ENCODE data around the gene UGT1A9. TPM values are rescaled to one million over a fixed set of nuclear protein-coding genes. Genes with fewer than 3 reads are reported as not detected.

The UGT1A9 gene
- total RNA-seq, 4 donors from 2014 or later, result not detected

GRCh38 chr2:233795735-233796171 lies 124.1 kb downstream of the UGT1A9 start:
- no peaks in the 10 kb centered on the region for H3K36me3 ChIP-seq
- H3K9me3 ChIP-seq, result no peaks in the 10 kb centered on the region
- H3K27me3 ChIP-seq, result no peaks in the 10 kb centered on the region
- no peaks in the 10 kb centered on the region for H3K4me1 ChIP-seq
- H3K27ac ChIP-seq, result no peak overlapping the region
- DNase-seq, result no peak
- H3K4me3 ChIP-seq, result no peak overlapping the region
- TF ChIP-seq, protein P1, sequence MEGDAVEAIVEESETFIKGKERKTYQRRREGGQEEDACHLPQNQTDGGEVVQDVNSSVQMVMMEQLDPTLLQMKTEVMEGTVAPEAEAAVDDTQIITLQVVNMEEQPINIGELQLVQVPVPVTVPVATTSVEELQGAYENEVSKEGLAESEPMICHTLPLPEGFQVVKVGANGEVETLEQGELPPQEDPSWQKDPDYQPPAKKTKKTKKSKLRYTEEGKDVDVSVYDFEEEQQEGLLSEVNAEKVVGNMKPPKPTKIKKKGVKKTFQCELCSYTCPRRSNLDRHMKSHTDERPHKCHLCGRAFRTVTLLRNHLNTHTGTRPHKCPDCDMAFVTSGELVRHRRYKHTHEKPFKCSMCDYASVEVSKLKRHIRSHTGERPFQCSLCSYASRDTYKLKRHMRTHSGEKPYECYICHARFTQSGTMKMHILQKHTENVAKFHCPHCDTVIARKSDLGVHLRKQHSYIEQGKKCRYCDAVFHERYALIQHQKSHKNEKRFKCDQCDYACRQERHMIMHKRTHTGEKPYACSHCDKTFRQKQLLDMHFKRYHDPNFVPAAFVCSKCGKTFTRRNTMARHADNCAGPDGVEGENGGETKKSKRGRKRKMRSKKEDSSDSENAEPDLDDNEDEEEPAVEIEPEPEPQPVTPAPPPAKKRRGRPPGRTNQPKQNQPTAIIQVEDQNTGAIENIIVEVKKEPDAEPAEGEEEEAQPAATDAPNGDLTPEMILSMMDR (IDR thresholded peaks at IDR 0.05), result no peak
- no peak for TF ChIP-seq POLR2A (IDR thresholded peaks at IDR 0.05)
- intact Hi-C loops (cut with DNase I; ENCODE audit: low total_unique reads), result no loop called here

- Histone ChIP-seq H3K27me3 (no peaks in the 10 kb centered on the region), H3K4me1 (no peaks in the 10 kb centered on the region), H3K9me3 (no peaks in the 10 kb centered on the region), H3K36me3 (no peaks in the 10 kb centered on the region), H3K4me3 (no peak overlapping the region), H3K27ac (no peak overlapping the region)
- no peak for DNase-seq
- intact Hi-C loops (cut with DNase I; ENCODE audit: low total_unique reads), result no loop called here
- no peak for TF ChIP-seq POLR2A (IDR thresholded peaks at IDR 0.05)
- TF ChIP-seq, protein P1 (IDR thresholded peaks at IDR 0.05), result no peak
These were observed 124.6 kb downstream of the UGT1A9 start for GRCh38 chr2:233796254-233796653.

DNA sequence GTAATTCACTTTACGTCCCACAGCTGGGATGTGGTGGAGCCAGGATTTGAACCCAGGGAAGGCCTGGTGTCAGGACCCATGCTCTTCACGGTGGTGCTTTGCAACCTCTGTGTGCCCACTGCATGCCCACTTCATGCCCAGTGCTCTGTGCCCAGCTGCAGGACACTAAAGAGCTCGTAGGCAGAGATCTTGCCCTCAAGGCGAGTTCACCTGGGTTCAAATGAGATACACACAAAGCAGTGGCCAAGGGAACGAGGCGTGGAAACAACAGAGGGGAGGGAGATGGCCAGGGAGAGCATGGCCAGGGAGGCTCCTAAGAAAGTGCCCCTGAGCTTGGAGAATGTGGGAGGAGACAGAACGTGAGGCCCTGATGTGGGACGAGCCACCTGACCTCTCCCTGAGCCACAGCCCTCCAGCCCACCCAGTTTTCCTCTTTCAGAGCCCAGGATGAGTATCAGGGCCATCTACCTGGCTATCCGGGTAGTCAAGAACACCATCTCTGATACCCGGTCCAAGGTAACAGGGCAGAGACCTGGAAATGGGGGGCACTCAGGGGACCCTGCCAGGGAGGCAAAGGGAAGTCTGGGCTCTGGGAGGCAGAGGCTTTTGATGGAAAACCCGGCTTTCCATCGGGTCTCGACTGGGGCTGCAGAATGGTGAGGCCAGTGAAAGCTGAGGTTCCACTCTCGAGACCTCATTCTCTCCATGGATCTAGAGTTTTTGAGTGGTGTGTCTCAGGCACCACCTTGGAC lies 126.8 kb downstream of the UGT1A9 start:
- Histone ChIP-seq H3K27ac (no peak overlapping the region), H3K36me3 (no peaks in the 10 kb centered on the region), H3K4me3 (no peak overlapping the region), H3K9me3 (no peaks in the 10 kb centered on the region), H3K27me3 (no peaks in the 10 kb centered on the region), H3K4me1 (no peaks in the 10 kb centered on the region)
- DNase-seq, result no peak
- TF ChIP-seq, protein P1 (IDR thresholded peaks at IDR 0.05), result no peak
- no peak for TF ChIP-seq POLR2A (IDR thresholded peaks at IDR 0.05)
- intact Hi-C loops (cut with DNase I; ENCODE audit: low total_unique reads), result no loop called here

- no peak overlapping the region for H3K27ac ChIP-seq
- intact Hi-C loops (cut with DNase I; ENCODE audit: low total_unique reads), result no loop called here
- TF ChIP-seq, protein P1 (IDR thresholded peaks at IDR 0.05), result no peak
- TF ChIP-seq POLR2A (IDR thresholded peaks at IDR 0.05), result no peak
- H3K36me3 ChIP-seq, result no peaks in the 10 kb centered on the region
- H3K4me1 ChIP-seq, result no peaks in the 10 kb centered on the region
- H3K27me3 ChIP-seq, result no peaks in the 10 kb centered on the region
- no peak overlapping the region for H3K4me3 ChIP-seq
- no peak for DNase-seq
- no peaks in the 10 kb centered on the region for H3K9me3 ChIP-seq
These were observed 127.5 kb downstream of the UGT1A9 start for GRCh38 chr2:233799087-233799665.

DNA sequence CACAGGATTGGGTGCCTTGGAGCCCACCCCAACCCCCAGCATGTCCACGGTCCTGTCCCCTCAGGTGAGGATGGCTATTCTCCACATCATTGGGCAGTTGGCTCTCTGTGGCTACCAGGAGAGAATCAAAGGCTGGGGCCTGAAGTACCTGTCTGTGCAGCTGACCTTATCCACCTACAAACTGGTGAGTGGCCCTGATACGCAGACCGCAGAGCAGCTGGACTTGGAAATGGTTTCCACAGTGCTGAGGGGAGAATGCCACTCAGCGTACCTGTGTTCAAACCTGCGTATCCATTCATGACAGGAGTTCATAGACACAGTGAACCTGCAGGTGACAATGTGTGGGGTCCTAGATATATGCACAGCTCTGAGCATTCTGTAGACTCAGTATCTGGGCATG lies 128.0 kb downstream of the UGT1A9 start:
- Histone ChIP-seq H3K9me3 (no peaks in the 10 kb centered on the region), H3K27me3 (no peaks in the 10 kb centered on the region), H3K36me3 (no peaks in the 10 kb centered on the region), H3K4me1 (no peaks in the 10 kb centered on the region), H3K27ac (no peak overlapping the region), H3K4me3 (no peak overlapping the region)
- TF ChIP-seq, protein P1 (IDR thresholded peaks at IDR 0.05), result no peak
- TF ChIP-seq POLR2A (IDR thresholded peaks at IDR 0.05), result no peak
- DNase-seq, result no peak
- intact Hi-C loops (cut with DNase I; ENCODE audit: low total_unique reads), result no loop called here
